ENCODE results near the gene ZNF529.

ZNF529 gene

DNA sequence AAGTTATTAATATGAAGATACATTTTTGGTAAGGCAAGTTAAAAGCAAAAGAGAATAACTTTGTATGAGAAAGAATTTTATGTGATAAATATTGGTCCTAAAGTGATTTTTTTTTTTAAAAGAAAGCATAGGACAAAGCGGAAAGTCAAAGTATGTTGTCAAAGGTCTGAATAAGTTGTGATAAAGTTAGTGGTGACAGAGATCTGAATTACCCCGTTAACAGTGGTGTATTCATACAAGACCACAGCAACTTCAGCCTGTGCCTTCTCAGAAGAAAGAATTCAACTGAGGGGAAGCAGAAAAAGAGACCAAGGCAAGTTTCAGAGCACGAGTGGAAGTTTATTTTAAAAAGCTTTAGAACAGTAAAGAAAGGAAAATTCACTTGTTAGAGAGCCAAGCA lies 64.8 kb downstream of the ZNF529 start:
- DNase-seq, result no peak

DNA sequence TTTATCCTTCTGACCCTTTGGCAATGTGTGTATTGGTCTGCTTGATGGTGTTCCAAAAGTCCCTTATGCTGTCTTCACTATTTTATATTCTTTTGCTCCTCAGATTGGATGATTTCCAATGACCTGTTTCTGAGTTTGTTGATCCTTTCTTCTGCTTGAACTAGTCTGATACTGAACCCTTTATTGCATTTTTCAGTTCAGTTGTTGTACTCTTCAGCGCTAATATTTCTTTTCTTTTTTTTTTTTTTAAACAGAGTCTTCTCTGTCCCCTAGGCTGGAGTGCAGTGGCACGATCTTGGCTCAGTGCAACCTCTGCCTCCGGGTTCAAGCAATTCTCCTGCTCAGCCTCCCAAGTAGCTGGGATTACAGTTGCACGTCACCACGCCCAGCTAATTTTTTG lies 71.1 kb downstream of the ZNF529 start:
- DNase-seq, result no peak

DNA sequence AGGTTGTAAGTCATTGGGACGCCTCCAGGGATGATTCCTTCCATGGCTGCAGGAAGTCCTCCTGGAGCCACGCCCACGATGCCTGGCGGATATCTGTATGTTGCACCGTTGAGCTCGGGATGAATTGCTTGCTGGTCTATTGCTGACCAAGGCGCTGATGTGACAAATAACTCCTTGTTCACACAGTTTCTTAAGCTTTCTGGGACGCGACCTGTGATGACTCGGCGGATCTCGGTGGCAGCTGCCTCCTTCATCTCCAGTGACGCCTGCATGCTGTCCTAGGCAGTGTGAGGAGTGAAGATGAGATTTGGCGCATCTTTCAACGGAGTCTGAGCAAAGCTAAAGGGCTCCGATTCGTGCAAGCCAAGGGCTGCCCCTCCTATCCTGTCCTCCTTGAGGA lies 76.1 kb downstream of the ZNF529 start:
- no peak for DNase-seq

Data from DMS153 (cell line).